OCI-LY1 (cell line): ENCODE measurements around the gene SPINK9.

Experiments used
- CTCF ChIP-seq: fragments of 200-600 bp; sonication (generic), shearing (Covaris generic); IDR thresholded peaks from 2 replicates; pipeline ENCODE4 v1.5.1; 2017; ENCODE audit warnings: mild to moderate bottlenecking, antibody characterized with exemption, low read length, moderate library complexity, mixed read lengths
- EZH2 ChIP-seq: fragments of 200-600 bp; sonication (generic), shearing (Covaris generic); IDR thresholded peaks from 2 replicates; pipeline ENCODE4 v1.8.0; 2017; ENCODE audit warnings: borderline replicate concordance, mixed run types, mild to moderate bottlenecking, antibody characterized with exemption, low read length, moderate library complexity, mixed read lengths

- TF ChIP-seq EZH2 (no peak), CTCF (no peak)
Observed at GRCh38 chr5:148297731-148298130, 37.6 kb upstream of the SPINK9 start.
